AG09319 (cell line): ENCODE data around the gene B3GAT1.

ENCODE experiments used
- DNase-seq: peaks from one replicate; pipeline ENCODE4 v3.0.0-alpha.2; 2010; ENCODE audit warnings: low read depth; ENCODE audit errors: extremely low read depth
- TF ChIP-seq, protein P1 (sequence below): IDR thresholded peaks from 2 replicates; pipeline ENCODE4 v1.5.1; 2011; ENCODE audit warnings: low read depth, mild to moderate bottlenecking, inconsistent platforms, low read length, moderate library complexity

Gene B3GAT1

DNA sequence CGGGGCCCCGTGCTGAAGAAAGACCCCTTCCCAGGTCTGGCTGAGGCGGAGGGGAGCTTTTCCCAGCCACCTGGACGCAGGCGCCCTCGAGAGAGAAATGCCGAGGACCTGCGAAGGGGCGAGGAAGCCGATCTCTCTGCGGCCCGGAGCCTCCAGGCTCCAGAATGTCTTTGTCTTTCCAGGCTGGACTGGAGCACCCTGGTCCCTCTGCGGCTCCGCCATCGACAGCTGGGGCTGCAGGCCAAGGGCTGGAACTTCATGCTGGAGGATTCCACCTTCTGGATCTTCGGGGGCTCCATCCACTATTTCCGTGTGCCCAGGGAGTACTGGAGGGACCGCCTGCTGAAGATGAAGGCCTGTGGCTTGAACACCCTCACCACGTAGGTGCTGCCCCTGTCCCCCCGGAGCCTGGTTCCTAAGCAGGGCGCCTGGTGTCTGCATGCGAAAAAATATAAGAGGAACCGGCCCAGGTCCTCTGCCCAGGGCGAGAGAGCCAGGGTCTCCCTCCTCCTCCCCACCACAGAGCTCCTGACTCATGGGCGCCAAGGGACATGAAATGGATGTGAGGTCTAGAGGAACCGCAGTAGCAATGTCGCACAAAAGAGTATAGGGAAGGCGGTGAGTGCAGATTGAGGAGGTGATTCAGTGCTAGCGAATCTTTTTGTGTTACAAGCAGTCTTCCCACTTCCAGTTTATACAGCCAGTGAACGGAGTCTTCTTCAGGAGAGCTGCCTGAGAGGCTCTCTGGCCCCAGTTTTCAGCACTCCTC is 69.3 kb downstream of the B3GAT1 start:
- TF ChIP-seq, protein P1, sequence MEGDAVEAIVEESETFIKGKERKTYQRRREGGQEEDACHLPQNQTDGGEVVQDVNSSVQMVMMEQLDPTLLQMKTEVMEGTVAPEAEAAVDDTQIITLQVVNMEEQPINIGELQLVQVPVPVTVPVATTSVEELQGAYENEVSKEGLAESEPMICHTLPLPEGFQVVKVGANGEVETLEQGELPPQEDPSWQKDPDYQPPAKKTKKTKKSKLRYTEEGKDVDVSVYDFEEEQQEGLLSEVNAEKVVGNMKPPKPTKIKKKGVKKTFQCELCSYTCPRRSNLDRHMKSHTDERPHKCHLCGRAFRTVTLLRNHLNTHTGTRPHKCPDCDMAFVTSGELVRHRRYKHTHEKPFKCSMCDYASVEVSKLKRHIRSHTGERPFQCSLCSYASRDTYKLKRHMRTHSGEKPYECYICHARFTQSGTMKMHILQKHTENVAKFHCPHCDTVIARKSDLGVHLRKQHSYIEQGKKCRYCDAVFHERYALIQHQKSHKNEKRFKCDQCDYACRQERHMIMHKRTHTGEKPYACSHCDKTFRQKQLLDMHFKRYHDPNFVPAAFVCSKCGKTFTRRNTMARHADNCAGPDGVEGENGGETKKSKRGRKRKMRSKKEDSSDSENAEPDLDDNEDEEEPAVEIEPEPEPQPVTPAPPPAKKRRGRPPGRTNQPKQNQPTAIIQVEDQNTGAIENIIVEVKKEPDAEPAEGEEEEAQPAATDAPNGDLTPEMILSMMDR, result no peak
- DNase-seq, result no peak

DNA sequence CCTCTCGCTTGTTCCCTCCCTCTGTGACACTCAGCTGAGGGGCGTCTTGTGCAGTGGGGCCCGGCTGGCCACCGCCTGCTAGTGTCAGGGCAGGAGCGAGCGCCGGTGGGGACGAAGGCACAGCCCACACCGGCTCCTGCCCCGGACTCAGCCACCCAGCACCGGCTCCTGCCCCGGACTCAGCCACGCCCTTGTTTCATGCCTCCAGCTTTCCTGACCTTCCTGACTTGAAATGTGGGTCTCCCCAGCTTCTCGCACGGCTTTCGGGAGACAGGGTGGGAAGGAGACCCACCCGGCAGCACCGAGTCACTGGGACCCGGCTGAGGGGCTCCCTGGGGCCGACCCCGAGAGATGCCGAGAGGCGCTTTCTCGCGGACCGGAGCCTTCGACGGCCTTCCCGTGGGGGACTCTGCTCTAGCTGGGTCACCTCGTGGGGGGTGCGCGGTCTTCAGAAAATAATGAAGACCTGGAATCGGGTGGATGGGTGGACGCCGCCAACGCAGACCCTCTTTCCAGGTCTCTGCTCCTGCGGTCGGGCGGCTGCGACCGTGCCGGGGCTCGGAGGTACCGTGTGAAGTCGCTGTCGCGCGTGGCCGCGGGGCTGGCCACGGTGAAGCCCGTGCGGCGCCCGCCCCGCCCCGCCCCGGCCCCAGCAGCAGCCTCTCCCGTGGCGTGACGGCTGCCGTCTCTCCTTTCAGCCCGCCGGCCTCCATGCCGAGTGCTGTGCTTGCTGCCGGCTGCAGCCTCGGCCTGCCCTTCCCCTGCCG is 70.1 kb downstream of the B3GAT1 start:
- DNase-seq, result no peak
- TF ChIP-seq, protein P1, result no peak

DNA sequence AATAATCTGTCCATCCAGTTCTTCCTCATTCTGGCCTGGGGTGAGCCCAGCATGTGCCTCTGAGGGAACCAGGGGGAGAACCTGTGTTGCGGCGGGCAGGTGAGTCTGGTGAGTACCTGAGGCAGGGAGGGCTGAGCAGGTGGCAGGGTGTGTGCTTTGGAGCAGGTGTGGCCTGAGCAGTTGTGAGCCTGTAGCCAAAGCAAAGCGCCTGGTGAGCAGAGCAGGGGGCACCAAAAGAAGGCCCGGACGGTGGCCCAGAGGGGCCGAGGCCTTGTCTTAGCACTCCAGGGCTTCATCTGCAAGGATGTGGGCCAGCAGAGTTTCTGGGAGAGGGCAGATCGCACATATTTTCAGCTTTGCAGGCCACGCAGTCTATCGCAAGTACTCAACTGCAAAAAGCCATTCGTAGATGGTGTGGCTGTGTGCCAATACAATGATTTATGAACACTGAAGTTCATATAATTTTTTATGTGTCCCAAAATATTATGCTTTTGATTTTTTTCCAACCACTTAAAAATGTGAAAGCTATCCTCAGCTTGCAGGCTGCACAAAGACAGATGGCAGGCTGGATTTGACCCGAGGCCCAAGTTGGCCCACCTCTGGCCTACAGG is 71.6 kb downstream of the B3GAT1 start:
- TF ChIP-seq, protein P1, result no peak
- DNase-seq, result no peak

DNA sequence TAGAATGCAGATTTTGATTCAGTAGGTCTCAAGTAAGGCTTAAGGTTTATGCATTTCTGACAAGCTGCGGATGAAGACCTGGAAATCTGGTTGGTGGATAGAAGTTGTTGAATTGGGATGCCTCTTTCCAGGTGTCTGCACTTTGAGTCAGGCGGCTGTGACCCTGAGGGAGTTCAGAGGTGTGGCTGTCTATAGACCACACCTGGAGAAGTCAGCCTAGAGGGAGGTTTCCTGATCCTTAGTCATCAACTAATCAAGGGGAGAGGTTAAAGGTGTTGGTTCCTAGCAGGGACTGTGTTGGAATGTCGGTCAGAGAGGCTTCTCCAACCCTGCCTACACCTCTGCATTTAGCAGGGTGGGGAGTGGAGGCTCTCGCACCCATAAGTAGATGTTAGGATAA is 72.3 kb downstream of the B3GAT1 start:
- no peak for DNase-seq

DNA sequence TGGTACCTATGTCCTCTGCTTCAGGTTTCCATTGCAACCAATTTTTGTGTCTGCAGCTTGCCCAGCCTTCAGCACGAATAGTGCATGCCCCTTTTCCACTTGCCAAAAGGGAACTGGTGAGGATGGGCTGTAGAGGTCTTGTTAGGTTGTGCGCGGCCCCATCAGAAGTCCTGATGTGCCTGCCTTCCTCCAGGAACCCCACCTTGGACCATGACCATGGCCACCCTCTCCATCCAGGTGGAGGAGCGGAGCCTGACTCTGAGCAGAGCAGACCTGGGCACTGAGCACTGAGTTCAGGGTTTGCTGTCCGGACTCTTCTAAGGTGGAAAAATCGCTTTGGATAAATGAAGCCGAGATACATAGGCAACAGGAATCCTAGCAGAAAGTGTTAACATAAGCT is 73.4 kb downstream of the B3GAT1 start:
- DNase-seq, result no peak
- TF ChIP-seq, protein P1, result no peak

More for the DNA sequence above, 72.3 kb downstream of the B3GAT1 start:
- TF ChIP-seq, protein P1, result no peak

DNA sequence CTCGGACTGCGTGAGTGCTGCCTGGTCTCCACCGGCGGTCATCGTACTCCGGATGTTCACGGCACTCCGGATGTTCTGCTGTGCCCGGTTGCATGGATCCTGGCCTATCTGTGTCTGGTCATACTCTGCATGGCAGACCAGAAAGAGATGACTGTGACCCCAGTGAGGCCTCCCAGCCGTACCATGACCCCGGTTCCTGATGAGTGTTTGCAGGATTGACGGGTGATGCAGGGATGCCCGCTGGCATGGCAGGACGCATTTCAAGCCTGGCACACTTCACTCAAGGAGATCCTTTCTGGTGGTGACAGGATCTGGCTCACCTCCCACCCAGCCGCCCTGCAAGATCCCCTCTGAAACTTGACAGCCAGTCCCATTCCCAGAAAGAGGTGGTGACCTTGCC is 74.0 kb downstream of the B3GAT1 start:
- DNase-seq, result no peak
- TF ChIP-seq, protein P1, result no peak

DNA sequence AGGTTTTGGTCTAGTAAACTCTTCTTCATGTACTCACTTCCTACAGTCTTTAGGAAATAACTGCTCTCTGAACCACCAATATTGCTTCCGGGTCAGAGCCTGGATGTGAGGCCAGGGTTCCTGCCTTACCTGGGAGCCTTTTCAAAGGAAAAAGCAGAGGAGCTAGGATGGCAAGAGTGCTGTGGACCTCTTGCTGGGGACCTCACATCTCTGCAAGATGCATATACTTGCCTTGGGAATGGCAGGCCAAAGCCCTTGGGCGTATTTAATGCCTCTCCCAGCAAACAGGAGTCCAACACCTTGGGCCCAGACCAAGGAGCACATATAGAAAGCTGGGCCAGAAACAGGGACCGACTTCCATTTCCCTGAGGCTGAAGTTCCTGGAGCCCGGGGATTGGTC is 75.0 kb downstream of the B3GAT1 start:
- TF ChIP-seq, protein P1, result no peak
- DNase-seq, result no peak
